H1 (cell line): ENCODE results near the gene TFEC. TPM values are rescaled to one million over a fixed set of nuclear protein-coding genes. Genes with fewer than 3 reads are reported as not detected.

Source experiments
- ASH2L ChIP-seq: fragments of 200-600, 300-600 bp; sonication (generic); IDR thresholded peaks from one replicate; pipeline ENCODE4 v1.7.1; 2017; ENCODE audit warnings: low read length
- CBX5 ChIP-seq: fragments of 300-800, 300-1000 bp; sonication (generic); IDR thresholded peaks from 2 replicates; pipeline ENCODE4 v1.7.1; 2016; ENCODE audit warnings: antibody characterized with exemption, low read length, low read depth
- HDAC6 ChIP-seq: IDR thresholded peaks from one replicate; pipeline ENCODE4 v1.7.1; 2012; ENCODE audit warnings: low read depth, mild to moderate bottlenecking, inconsistent platforms, low read length, moderate library complexity
- POLR2A ChIP-seq, 2 experiments: IDR thresholded peaks; 1 replicate in 1 of 2; 2 replicates in 1 of 2; pipeline ENCODE4 v1.6.1; 2011; ENCODE audit warnings: low read depth in 2 of 2, low read length in 2 of 2, mild to moderate bottlenecking in 2 of 2; ENCODE audit errors: control extremely low read depth in 1 of 2
- SIX5 ChIP-seq: IDR thresholded peaks from 2 replicates; pipeline ENCODE4 v1.6.1; 2011; ENCODE audit warnings: mild to moderate bottlenecking, low read depth, low read length
- TEAD4 ChIP-seq: IDR thresholded peaks from 2 replicates; pipeline ENCODE4 v1.6.1; 2012; ENCODE audit warnings: low read depth, low read length, inconsistent platforms, mixed read lengths
- ZNF274 ChIP-seq: IDR thresholded peaks from 2 replicates; pipeline ENCODE4 v1.7.0; 2012; ENCODE audit warnings: low read length, borderline replicate concordance; ENCODE audit errors: extremely low read depth
- polyA plus RNA-seq, 7 experiments: library from polyadenylated mRNA; depleted of rRNA in 3 of 7; stranded (reverse) in 5 of 7; unstranded in 2 of 7; fragments of >200 nt in 5 of 7; fragments of 200-250 nt in 2 of 7; gene quantifications; 1 replicate in 5 of 7; 2 replicates in 1 of 7; 4 replicates in 1 of 7; pipeline versions ENCODE4 v1.2.1 to v1.2.3, GENCODE V29; 2011 to 2013; ENCODE audit warnings: missing spikeins in 2 of 7, mixed read lengths in 2 of 7
- total RNA-seq: library from RNA; stranded (reverse); fragmentation: NEBNext Ultra II Directional; extraction: Animal tissue kit (Norgen Biotek cat#: 25700); gene quantifications from 2 replicates; pipeline ENCODE4 v1.2.1, GENCODE V29; 2021
- TF ChIP-seq, protein P1 (sequence below): IDR thresholded peaks from 2 replicates; pipeline ENCODE4 v1.6.1; 2012; ENCODE audit warnings: low read length, inconsistent platforms

The TFEC gene
- total and polyA plus RNA-seq, 2 of the 8 experiments (the other 6 are each of a cell fraction or from before 2014, with no cell fraction given) = not detected

DNA sequence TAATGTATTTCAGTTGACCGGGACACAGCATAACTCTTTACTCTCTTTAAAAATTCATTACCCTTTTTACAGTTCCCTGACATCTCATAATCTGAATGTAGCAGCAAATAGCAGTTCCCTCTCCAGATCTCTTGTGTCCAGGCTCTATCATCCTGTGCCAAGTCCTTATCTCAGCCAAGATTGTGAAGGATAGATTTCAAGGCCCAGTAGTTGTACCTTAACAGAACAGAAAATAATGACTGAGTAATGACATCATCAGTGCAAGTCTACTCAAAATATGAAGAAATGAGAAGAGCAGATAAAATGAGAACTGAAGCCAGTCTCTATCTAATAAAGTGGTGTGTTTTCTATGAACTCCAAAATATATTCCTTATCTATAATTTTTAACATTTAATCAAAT is 92.6 kb downstream of the TFEC start (continued):
- TF ChIP-seq, protein P1, sequence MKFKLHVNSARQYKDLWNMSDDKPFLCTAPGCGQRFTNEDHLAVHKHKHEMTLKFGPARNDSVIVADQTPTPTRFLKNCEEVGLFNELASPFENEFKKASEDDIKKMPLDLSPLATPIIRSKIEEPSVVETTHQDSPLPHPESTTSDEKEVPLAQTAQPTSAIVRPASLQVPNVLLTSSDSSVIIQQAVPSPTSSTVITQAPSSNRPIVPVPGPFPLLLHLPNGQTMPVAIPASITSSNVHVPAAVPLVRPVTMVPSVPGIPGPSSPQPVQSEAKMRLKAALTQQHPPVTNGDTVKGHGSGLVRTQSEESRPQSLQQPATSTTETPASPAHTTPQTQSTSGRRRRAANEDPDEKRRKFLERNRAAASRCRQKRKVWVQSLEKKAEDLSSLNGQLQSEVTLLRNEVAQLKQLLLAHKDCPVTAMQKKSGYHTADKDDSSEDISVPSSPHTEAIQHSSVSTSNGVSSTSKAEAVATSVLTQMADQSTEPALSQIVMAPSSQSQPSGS = no peak
- TF ChIP-seq POLR2A (IDR thresholded peaks at IDR 0.05; ENCODE audit: control extremely low read depth in 1 of 2, low read depth in 2 of 2, low read length in 2 of 2) (no peak), HDAC6 (no peak), ZNF274 (no peak), ASH2L (no peak), SIX5 (no peak), CBX5 (no peak), TEAD4 (no peak)
